ENCODE data around the gene MMD.

DNA sequence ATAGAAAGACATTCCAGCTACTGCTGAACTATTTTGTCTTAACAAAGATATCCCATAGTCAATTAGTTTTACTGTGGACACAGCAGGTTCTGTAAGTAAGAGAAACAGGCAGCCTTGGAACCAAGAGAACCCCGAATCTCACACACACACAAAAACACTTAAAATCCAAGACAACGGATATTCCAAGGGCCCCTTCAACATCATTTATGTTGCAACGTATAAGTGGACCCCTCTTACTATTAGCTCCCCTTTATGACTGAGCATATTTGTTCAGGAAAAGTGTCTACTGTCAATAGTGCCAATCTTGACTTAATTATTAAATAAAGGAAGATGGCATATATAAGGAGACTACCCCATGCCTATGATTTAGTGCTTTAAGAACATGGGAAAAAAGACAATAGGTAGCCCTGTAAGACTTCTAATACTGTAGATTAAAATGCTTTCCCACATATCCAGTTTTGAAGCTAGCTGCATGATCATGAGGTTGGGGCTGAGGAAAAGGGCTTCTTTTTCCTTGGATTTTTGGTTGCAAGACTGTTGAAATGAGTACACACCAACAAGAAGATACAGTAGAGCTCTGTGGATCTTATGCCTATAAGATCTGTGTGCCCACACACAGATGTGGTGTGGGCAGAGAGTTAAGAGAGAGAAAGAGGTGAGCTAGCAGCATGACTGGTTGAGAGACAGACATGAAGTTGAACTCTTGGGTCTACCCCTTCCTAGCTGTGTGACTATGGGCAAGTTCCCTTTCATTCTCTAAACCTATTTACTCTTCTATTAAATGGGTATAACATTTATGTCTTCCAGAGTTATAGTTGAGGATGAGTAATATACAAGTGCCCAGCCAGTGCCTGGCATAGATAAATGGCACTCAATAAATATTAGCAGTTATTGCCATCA, 3.0 kb downstream of the MMD start:
- TF ChIP-seq NR2C2 (CRISPR knock-in tag; IDR thresholded peaks at IDR 0.05) (no peak), CTCF (IDR thresholded peaks at IDR 0.05) (no peak), ATF1 (CRISPR knock-in tag; IDR thresholded peaks at IDR 0.05) (no peak), AFF4 (CRISPR knock-in tag; IDR thresholded peaks at IDR 0.05; ENCODE audit: borderline replicate concordance) (no peak), ZNF232 (CRISPR knock-in tag; IDR thresholded peaks at IDR 0.05) (no peak), RORB (CRISPR knock-in tag; IDR thresholded peaks at IDR 0.05) (no peak), NR1H2 (CRISPR knock-in tag; IDR thresholded peaks at IDR 0.05) (no peak), NR3C1 (CRISPR knock-in tag; conservative IDR thresholded peaks at IDR 0.05; ENCODE audit: low read depth) (no peak), JUN (CRISPR knock-in tag; IDR thresholded peaks at IDR 0.05) (no peak), SP1 (CRISPR knock-in tag; conservative IDR thresholded peaks at IDR 0.05) (no peak)
- TF ChIP-seq, protein P1, sequence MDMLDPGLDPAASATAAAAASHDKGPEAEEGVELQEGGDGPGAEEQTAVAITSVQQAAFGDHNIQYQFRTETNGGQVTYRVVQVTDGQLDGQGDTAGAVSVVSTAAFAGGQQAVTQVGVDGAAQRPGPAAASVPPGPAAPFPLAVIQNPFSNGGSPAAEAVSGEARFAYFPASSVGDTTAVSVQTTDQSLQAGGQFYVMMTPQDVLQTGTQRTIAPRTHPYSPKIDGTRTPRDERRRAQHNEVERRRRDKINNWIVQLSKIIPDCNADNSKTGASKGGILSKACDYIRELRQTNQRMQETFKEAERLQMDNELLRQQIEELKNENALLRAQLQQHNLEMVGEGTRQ (CRISPR knock-in tag; IDR thresholded peaks at IDR 0.05), result no peak
- TF ChIP-seq, protein P2, sequence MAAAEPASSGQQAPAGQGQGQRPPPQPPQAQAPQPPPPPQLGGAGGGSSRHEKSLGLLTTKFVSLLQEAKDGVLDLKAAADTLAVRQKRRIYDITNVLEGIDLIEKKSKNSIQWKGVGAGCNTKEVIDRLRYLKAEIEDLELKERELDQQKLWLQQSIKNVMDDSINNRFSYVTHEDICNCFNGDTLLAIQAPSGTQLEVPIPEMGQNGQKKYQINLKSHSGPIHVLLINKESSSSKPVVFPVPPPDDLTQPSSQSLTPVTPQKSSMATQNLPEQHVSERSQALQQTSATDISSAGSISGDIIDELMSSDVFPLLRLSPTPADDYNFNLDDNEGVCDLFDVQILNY (CRISPR knock-in tag; IDR thresholded peaks at IDR 0.05), result no peak
- TF ChIP-seq, protein P3, sequence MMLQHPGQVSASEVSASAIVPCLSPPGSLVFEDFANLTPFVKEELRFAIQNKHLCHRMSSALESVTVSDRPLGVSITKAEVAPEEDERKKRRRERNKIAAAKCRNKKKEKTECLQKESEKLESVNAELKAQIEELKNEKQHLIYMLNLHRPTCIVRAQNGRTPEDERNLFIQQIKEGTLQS (CRISPR knock-in tag; conservative IDR thresholded peaks at IDR 0.05), result no peak
- TF ChIP-seq, protein P4, sequence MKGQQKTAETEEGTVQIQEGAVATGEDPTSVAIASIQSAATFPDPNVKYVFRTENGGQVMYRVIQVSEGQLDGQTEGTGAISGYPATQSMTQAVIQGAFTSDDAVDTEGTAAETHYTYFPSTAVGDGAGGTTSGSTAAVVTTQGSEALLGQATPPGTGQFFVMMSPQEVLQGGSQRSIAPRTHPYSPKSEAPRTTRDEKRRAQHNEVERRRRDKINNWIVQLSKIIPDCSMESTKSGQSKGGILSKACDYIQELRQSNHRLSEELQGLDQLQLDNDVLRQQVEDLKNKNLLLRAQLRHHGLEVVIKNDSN (CRISPR knock-in tag; IDR thresholded peaks at IDR 0.05), result no peak
